Sigmoid colon (tissue), 7 donors: ENCODE results near the gene INO80D. TPM values are rescaled to one million over a fixed set of nuclear protein-coding genes. Genes with fewer than 3 reads are reported as not detected.

Experiments used
- DNase-seq: peaks from one replicate; pipeline ENCODE4 v3.0.0-alpha.2; 2019
- H3K27ac ChIP-seq, 4 donors: fragments of 200-600 bp; sonication (generic); one replicate each; pipeline ENCODE4 v1.5.1; 2016 to 2019; ENCODE audit warnings: mild to moderate bottlenecking in 1 of 4
- H3K27me3 ChIP-seq, 3 donors: fragments of 200-600 bp; sonication (generic); one replicate each; pipeline ENCODE4 v1.5.1; 2019; ENCODE audit warnings: mild to moderate bottlenecking in 1 of 3
- H3K36me3 ChIP-seq, 4 donors: fragments of 200-600 bp; sonication (generic); one replicate each; pipeline ENCODE4 v1.5.1; 2016 to 2019
- H3K4me1 ChIP-seq, 4 donors: fragments of 200-600 bp; sonication (generic); one replicate each; pipeline ENCODE4 v1.5.1; 2017 to 2019
- H3K4me3 ChIP-seq, 4 donors: fragments of 200-600 bp; sonication (generic); one replicate each; pipeline ENCODE4 v1.5.1; 2017 to 2019; ENCODE audit warnings: mild to moderate bottlenecking in 2 of 4, moderate library complexity in 1 of 4
- H3K9me3 ChIP-seq, 4 donors: fragments of 200-600 bp in 3 of 4; sonication (generic) in 3 of 4; one replicate each; pipeline versions ENCODE4 v1.5.1 to v1.6.1; 2013 to 2019
- EP300 ChIP-seq, 4 donors: sonication (generic); formaldehyde crosslinking; IDR thresholded peaks; one replicate each; pipeline ENCODE4 v1.6.1; 2017; ENCODE audit warnings: antibody characterized with exemption in 4 of 4
- POLR2A ChIP-seq, 2 donors: fragments of 450-650 bp; IDR thresholded peaks; one replicate each; pipeline ENCODE4 v1.6.1; 2016; ENCODE audit warnings: antibody characterized with exemption in 2 of 2, mild to moderate bottlenecking in 2 of 2, moderate library complexity in 2 of 2
- POLR2AphosphoS5 ChIP-seq, 4 donors: sonication (generic); formaldehyde crosslinking; IDR thresholded peaks; one replicate each; pipeline ENCODE4 v1.6.1; 2017; ENCODE audit warnings: antibody characterized with exemption in 4 of 4
- WGBS, 2 donors: extraction: QIAGEN DNeasy Blood & Tissue Kit; methylation state at CpG; one replicate each; pipeline ENCODE4 v1.1.7; 2013; 5-methylcytosine and 5-hydroxymethylcytosine counted together
- intact Hi-C: fragments of 100-400 bp; cut with DNase I; formaldehyde crosslinking; loops from one replicate; pipeline ENCODE4 v1.15.1; 2023
- polyA plus RNA-seq, 3 donors: library from polyadenylated mRNA; stranded (reverse); fragments of 200-250 nt; gene quantifications; one replicate each; pipeline ENCODE4 v1.2.3, GENCODE V29; 2013
- total RNA-seq, 4 donors: library from RNA; depleted of rRNA; stranded (reverse); fragments of >200 nt; gene quantifications; one replicate each; pipeline ENCODE4 v1.1.0, GENCODE V29; 2016
- TF ChIP-seq, protein P1 (sequence below), 4 experiments: fragments of 450-650 bp in 3 of 4; fragments of 200-600 bp in 1 of 4; IDR thresholded peaks; one replicate each; pipeline ENCODE4 v1.5.1; 2016 to 2019; ENCODE audit warnings: antibody characterized with exemption in 4 of 4, mild to moderate bottlenecking in 3 of 4, moderate library complexity in 2 of 4
- donor health status: healthy with polysubstance abuse.
- donor health status: Bipolar disorder and iron deficiency.
- donor health status: healthy.

The INO80D gene
- total and polyA plus RNA-seq, 7 donors = 1.2 to 19.8 (median 13.0) TPM

DNA sequence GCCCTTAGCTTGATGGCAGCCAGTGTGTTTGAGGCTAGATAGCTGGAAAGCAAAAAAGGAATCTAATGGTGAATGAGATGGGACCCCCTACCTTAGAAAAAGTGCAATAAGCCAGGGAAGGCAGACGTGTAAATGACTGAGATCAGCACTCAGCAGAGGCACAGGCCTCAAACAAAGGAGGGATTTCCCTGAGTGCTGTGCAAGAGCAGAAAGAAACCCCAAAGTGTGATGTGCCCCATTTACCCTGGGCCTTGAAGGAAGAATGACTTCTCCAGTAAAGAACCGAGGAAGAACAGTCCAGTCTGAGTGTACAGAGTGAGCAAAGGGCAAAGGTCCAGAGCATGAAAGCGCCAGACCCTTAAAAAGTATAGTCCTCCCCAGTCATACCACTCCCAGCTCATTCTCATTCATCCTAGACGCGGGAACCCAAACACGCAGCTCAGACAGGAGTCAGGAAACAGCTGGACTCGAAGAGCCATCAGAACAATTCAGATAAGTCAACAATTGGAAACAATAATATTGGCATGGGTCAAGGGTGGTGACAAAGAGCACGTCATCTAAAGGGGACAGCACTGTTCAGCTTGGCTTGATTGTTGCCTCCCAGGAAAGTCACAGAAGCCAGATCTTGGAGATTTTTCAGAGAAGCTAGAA is 121.7 kb downstream of the INO80D start:
- intact Hi-C loops = no loop called here
- H3K27me3 ChIP-seq = no peaks in the 10 kb centered on the region
- no peaks in the 10 kb centered on the region for H3K9me3 ChIP-seq
- no peaks in the 10 kb centered on the region for H3K36me3 ChIP-seq
- TF ChIP-seq POLR2AphosphoS5 (IDR thresholded peaks at IDR 0.05) (no peak), POLR2A (IDR thresholded peaks at IDR 0.05) (no peak), EP300 (IDR thresholded peaks at IDR 0.05) (no peak)
- TF ChIP-seq, protein P1, sequence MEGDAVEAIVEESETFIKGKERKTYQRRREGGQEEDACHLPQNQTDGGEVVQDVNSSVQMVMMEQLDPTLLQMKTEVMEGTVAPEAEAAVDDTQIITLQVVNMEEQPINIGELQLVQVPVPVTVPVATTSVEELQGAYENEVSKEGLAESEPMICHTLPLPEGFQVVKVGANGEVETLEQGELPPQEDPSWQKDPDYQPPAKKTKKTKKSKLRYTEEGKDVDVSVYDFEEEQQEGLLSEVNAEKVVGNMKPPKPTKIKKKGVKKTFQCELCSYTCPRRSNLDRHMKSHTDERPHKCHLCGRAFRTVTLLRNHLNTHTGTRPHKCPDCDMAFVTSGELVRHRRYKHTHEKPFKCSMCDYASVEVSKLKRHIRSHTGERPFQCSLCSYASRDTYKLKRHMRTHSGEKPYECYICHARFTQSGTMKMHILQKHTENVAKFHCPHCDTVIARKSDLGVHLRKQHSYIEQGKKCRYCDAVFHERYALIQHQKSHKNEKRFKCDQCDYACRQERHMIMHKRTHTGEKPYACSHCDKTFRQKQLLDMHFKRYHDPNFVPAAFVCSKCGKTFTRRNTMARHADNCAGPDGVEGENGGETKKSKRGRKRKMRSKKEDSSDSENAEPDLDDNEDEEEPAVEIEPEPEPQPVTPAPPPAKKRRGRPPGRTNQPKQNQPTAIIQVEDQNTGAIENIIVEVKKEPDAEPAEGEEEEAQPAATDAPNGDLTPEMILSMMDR (IDR thresholded peaks at IDR 0.05) = no peak
- no peaks in the 10 kb centered on the region for H3K4me1 ChIP-seq
- DNase-seq = peak; percentile 7
- H3K4me3 ChIP-seq = no peak overlapping the region
- 22 to 58% methylated on average over 8 of the region's 8 CpGs for WGBS, 2 donors
- no peak overlapping the region for H3K27ac ChIP-seq

DNA sequence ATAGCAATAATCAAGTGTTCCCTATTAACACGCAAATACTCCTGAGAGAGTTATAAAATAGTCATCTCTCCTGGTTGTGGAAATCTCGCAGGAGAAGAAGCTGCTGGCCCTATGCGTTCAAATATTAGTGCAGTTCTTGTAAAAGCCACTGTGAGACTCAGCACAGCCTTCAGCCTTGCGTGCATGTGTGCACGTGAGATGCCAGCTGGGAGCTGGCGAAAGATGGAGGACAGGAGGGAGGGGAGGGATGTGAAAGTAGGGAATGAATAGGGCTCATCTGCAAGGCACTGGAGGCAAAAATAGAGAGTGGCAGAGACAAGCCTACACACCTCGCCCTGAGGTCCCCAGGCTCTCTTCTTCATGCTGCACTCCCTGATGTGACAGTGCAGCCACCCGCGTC is 126.5 kb downstream of the INO80D start:
- Histone ChIP-seq H3K27me3 (no peaks in the 10 kb centered on the region), H3K4me1 (no peaks in the 10 kb centered on the region), H3K27ac (no peak overlapping the region), H3K4me3 (no peak overlapping the region), H3K9me3 (no peaks in the 10 kb centered on the region), H3K36me3 (no peaks in the 10 kb centered on the region)
- intact Hi-C loops = no loop called here
- 92% methylated on average over 9 of the region's 9 CpGs for WGBS, 2 donors
- TF ChIP-seq POLR2AphosphoS5 (IDR thresholded peaks at IDR 0.05) (no peak), POLR2A (IDR thresholded peaks at IDR 0.05) (no peak), EP300 (IDR thresholded peaks at IDR 0.05) (no peak)
- TF ChIP-seq, protein P1 (IDR thresholded peaks at IDR 0.05) = no peak
- DNase-seq = no peak

DNA sequence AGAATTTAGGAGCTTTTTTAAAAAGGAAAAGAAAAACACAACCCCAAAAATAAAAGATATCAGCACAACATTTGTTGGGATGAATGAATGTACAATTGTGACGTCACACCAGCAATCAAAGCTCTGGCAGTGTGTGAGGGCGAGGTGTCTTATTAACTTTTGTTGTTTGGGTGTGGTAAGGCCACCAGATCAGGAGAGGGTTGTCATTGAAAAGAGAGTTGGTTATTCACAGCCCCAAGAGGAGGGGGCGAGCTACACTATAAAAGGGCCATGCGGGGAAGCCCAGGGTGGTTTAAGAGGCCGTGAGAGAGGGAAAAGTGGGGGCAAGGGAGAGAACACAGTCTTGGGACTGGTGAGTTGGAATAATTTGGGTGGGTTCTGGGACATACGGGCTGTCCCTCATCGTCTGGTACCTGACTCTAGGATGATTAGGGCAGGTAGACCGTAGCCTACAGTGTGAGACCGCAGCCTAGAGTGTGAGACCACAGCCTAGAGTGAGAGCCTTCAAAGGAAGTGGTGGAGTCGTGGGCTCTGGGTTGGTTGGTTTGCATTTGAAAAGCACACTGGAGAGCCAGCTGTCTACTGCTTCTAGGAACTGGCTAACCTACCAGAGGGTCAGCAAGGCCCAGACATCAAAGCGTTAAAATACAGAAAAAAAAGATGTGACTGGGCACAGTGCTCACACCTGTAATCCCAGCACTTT is 128.4 kb downstream of the INO80D start:
- TF ChIP-seq POLR2A (IDR thresholded peaks at IDR 0.05) (no peak), POLR2AphosphoS5 (IDR thresholded peaks at IDR 0.05) (no peak), EP300 (IDR thresholded peaks at IDR 0.05) (no peak)
- TF ChIP-seq, protein P1 (IDR thresholded peaks at IDR 0.05) = no peak
- no peaks in the 10 kb centered on the region for H3K4me1 ChIP-seq
- WGBS, 2 donors = 32 to 73% methylated on average over 11 of the region's 11 CpGs
- no peaks in the 10 kb centered on the region for H3K36me3 ChIP-seq
- intact Hi-C loops = no loop called here
- H3K4me3 ChIP-seq = no peak overlapping the region
- no peak for DNase-seq
- H3K9me3 ChIP-seq = no peaks in the 10 kb centered on the region
- H3K27me3 ChIP-seq = no peaks in the 10 kb centered on the region
- H3K27ac ChIP-seq = no peak overlapping the region

DNA sequence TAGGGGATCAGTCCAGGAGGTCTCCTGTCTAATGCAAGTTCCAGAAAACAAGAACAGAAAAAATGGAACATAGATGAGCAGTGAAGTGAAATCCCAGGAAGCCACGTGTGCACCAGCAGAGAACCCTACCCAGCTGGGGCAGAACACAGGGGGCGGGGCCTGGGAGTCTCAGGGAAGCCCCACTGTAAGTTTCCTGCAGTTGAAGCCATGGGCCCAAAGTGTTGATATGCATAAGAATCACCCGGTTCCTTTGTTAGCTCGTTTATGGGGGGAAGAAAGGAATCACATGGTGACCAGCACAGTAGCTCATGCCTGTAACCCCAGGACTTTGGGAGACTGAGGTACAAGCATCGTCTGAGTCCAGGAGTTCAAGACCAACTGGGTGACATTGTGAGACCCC is 131.3 kb downstream of the INO80D start:
- 56 to 66% methylated on average over 5 of the region's 5 CpGs for WGBS, 2 donors
- H3K27me3 ChIP-seq = no peaks in the 10 kb centered on the region
- no peak overlapping the region for H3K27ac ChIP-seq
- TF ChIP-seq, protein P1 (IDR thresholded peaks at IDR 0.05) = no peak
- no peak for TF ChIP-seq POLR2AphosphoS5 (IDR thresholded peaks at IDR 0.05)
- TF ChIP-seq POLR2A (IDR thresholded peaks at IDR 0.05) = no peak
- no peak for TF ChIP-seq EP300 (IDR thresholded peaks at IDR 0.05)
- H3K4me1 ChIP-seq = no peaks in the 10 kb centered on the region
- intact Hi-C loops = no loop called here
- no peak overlapping the region for H3K4me3 ChIP-seq
- H3K36me3 ChIP-seq = no peaks in the 10 kb centered on the region
- DNase-seq = no peak
- no peaks in the 10 kb centered on the region for H3K9me3 ChIP-seq
